Nephron (organoid): ENCODE data around the gene IDUA.

Experiments used
- H3K27ac Mint-ChIP-seq, 3 experiments: 2 replicates each; pipeline ENCODE4 v1.8.0; 2020; ENCODE audit warnings: mixed read lengths in 3 of 3, mild to moderate bottlenecking in 2 of 3, moderate library complexity in 1 of 3
- H3K27me3 Mint-ChIP-seq: 2 replicates; pipeline ENCODE4 v1.8.0; 2021; ENCODE audit warnings: low read depth, mild to moderate bottlenecking, moderate library complexity, mixed read lengths
- H3K36me3 Mint-ChIP-seq: 2 replicates; pipeline ENCODE4 v1.8.0; 2020; ENCODE audit warnings: low read depth, mixed read lengths
- H3K4me1 Mint-ChIP-seq: 2 replicates; pipeline ENCODE4 v1.8.0; 2020; ENCODE audit warnings: mixed read lengths
- H3K4me3 Mint-ChIP-seq, 3 experiments: 2 replicates each; pipeline ENCODE4 v1.8.0; 2020; ENCODE audit warnings: mild to moderate bottlenecking in 3 of 3, mixed read lengths in 3 of 3, moderate library complexity in 2 of 3
- H3K9me3 Mint-ChIP-seq: 2 replicates; pipeline ENCODE4 v1.8.0; 2020; ENCODE audit warnings: mixed read lengths
- TF ChIP-seq, protein P1 (sequence below), 3 experiments: fragments of 200-600 bp; sonication (generic); IDR thresholded peaks; one replicate each; pipeline ENCODE4 v1.5.0; 2021; ENCODE audit warnings: antibody characterized with exemption in 3 of 3; ENCODE audit not compliant: unreplicated experiment in 3 of 3

Gene IDUA

DNA sequence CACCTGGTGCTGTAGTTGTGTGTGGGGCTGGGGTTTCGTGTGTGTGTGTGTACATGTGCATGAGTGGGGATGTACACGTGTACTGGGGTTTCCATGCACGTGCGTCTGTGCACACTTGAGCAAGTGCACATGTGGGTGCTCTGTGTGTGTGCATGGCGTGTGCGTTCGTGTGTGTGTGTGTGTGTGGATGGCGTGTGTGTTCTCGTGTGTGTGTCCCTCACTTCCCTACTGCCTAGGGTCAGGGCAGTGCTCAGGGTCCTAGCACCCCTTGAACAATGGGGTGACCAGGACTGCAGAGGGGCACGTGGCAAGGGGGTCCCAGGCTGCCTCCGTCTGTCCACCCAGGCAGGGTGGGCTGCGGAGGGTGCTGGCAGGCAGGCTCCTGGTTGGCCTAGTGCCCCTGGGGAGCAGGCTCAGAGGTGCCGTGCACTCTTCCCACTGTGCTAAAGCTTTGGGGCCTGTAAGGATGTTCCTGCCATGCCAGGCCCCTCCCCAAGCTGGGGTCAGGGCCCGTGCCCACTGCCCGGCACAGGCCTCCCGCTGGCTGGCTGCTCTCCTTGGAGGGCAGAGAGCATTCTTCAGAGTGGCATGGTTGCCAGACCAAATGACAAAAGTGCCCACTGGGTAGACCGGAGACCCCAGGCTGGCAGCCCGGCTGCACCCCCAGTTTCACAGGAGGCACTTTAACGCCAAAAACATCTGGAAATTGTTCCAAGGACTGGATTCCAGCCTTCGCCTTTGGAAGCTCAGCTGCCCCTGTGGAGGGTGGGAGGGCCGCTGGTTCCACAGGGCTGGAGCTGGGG lies 53.7 kb downstream of the IDUA start:
- H3K4me3 Mint-ChIP-seq: peak overlapping the region in 1 of 3 experiments; percentile 27
- peaks cover 33% of the 10 kb centered on the region for H3K4me1 Mint-ChIP-seq
- TF ChIP-seq, protein P1, sequence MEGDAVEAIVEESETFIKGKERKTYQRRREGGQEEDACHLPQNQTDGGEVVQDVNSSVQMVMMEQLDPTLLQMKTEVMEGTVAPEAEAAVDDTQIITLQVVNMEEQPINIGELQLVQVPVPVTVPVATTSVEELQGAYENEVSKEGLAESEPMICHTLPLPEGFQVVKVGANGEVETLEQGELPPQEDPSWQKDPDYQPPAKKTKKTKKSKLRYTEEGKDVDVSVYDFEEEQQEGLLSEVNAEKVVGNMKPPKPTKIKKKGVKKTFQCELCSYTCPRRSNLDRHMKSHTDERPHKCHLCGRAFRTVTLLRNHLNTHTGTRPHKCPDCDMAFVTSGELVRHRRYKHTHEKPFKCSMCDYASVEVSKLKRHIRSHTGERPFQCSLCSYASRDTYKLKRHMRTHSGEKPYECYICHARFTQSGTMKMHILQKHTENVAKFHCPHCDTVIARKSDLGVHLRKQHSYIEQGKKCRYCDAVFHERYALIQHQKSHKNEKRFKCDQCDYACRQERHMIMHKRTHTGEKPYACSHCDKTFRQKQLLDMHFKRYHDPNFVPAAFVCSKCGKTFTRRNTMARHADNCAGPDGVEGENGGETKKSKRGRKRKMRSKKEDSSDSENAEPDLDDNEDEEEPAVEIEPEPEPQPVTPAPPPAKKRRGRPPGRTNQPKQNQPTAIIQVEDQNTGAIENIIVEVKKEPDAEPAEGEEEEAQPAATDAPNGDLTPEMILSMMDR (IDR thresholded peaks at IDR 0.05; ENCODE audit: unreplicated experiment in 3 of 3): no peak
- no peaks in the 10 kb centered on the region for H3K9me3 Mint-ChIP-seq
- H3K36me3 Mint-ChIP-seq: no peaks in the 10 kb centered on the region
- H3K27ac Mint-ChIP-seq: peak overlapping the region; percentile 88 to 97 (median 89)
- peaks cover 22% of the 10 kb centered on the region for H3K27me3 Mint-ChIP-seq

DNA sequence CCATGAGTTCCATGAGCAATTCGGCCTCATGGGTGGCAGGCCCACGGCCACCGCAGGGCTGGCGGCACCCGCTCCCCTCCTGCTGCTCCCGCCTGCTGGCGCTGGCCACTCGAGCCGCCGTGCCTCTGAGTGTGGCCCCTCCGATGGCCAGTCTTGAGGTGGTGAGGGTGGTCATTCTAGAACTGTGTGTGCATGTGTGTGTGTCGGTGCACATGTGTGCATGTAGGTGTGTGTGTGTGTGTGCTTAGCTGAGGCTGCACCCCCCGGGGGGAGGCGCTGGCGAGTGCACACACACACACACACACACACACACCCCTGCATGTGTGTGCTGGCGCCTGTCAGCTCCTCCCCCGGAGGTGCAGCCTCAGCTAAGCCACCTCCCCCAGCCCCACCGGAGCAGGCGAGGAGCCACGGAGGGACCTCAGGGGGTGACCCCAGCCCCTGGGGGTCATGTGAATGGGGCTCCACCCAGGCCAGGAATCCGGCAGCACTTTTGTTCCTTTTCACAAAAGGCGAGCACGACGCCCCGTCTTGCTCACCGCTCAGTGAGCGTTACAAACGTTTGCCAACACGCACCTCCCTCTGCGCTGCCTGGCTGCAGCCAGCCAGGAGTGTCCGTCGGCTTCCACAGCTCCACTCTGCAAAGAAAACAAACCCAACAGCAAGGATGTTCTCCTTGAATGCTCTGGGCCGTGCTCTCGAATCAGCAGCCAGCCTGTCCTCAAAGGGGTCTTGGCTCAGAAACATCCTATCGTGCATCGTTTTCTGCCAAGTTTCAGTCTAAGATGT lies 54.5 kb downstream of the IDUA start:
- H3K27me3 Mint-ChIP-seq: peaks cover 22% of the 10 kb centered on the region
- peaks cover 33% of the 10 kb centered on the region for H3K4me1 Mint-ChIP-seq
- H3K9me3 Mint-ChIP-seq: no peaks in the 10 kb centered on the region
- H3K27ac Mint-ChIP-seq: peak overlapping the region; percentile 89 to 99 (median 97)
- TF ChIP-seq, protein P1 (IDR thresholded peaks at IDR 0.05; ENCODE audit: unreplicated experiment in 3 of 3): no peak
- no peaks in the 10 kb centered on the region for H3K36me3 Mint-ChIP-seq
- peak overlapping the region; percentile 61 to 68 (median 67) for H3K4me3 Mint-ChIP-seq

DNA sequence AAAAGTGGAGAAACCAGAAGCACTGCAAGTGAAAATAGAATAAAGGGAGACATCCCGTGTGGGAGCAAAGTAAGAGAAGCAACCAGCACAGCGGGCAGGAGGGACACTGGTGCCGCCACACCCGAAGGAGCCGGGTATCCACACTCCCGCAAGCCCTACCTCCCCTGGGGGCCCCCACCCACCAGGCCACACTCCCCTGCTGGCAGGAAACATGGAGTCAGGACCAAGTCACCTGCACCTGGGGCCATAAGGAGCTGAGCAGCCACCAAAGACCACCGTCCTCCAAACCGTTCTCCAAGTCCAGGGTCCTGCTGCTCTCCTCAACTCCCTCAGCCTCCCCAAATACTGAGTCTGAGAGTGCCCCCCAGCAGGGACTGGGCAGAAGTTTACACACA lies 55.1 kb downstream of the IDUA start:
- Mint-ChIP-seq H3K27ac (peak overlapping the region; percentile 89 to 99 (median 97)), H3K9me3 (no peaks in the 10 kb centered on the region), H3K4me3 (peak overlapping the region; percentile 61 to 68 (median 67)), H3K36me3 (no peaks in the 10 kb centered on the region), H3K4me1 (peaks cover 38% of the 10 kb centered on the region), H3K27me3 (peaks cover 27% of the 10 kb centered on the region)
- TF ChIP-seq, protein P1 (IDR thresholded peaks at IDR 0.05; ENCODE audit: unreplicated experiment in 3 of 3): no peak

GRCh38 chr4:1042352-1043055 lies 55.7 kb downstream of the IDUA start:
- H3K27me3 Mint-ChIP-seq: peaks cover 28% of the 10 kb centered on the region
- H3K4me3 Mint-ChIP-seq: no peak overlapping the region
- peaks cover 39% of the 10 kb centered on the region for H3K4me1 Mint-ChIP-seq
- H3K27ac Mint-ChIP-seq: peak overlapping the region in 2 of 3 experiments; percentile 61 to 99
- TF ChIP-seq, protein P1 (IDR thresholded peaks at IDR 0.05; ENCODE audit: unreplicated experiment in 3 of 3): no peak
- no peaks in the 10 kb centered on the region for H3K36me3 Mint-ChIP-seq
- H3K9me3 Mint-ChIP-seq: no peaks in the 10 kb centered on the region

- Mint-ChIP-seq H3K27me3 (peaks cover 34% of the 10 kb centered on the region), H3K9me3 (no peaks in the 10 kb centered on the region), H3K4me1 (peaks cover 40% of the 10 kb centered on the region), H3K4me3 (peak overlapping the region in 1 of 3 experiments; percentile 1), H3K27ac (peak overlapping the region in 2 of 3 experiments; percentile 61 to 91), H3K36me3 (no peaks in the 10 kb centered on the region)
- TF ChIP-seq, protein P1 (IDR thresholded peaks at IDR 0.05; ENCODE audit: unreplicated experiment in 3 of 3): no peak
These were observed 56.3 kb downstream of the IDUA start for GRCh38 chr4:1043162-1043561.
